Measurements from ENCODE around the gene PIK3C2B. TPM values are rescaled to one million over a fixed set of nuclear protein-coding genes. Genes with fewer than 3 reads are reported as not detected.

Gene PIK3C2B
- total RNA-seq, 4 donors from 2014 or later = 17.2 to 43.1 (median 25.9) TPM

DNA sequence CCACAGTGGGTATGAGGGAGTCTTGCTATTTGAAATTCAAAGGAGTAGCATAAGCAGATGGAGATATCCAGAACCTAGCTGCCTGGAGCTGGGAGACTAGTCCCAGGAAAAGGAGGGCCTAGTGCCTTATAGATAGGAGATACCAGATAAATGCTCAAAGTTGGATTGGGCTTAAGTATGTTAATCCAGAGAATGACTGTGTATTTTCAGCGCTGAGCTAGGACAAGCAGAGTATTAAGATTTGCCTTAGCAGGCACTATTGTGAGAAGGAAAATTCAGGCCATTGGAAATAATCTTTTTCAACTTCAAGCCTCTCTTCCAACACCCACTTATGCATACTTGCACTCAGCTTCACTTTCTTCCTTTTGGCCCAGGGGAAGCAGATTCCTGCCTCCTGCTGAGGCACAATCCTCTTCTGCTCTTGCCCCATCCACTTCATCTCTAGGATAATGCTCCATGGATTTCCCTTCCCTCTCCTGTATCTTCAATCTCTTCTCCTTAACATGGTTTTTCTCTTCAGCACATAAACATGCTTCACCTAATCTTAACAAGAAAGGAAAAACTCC, 21.1 kb downstream of the PIK3C2B start:
- TF ChIP-seq, protein P1, sequence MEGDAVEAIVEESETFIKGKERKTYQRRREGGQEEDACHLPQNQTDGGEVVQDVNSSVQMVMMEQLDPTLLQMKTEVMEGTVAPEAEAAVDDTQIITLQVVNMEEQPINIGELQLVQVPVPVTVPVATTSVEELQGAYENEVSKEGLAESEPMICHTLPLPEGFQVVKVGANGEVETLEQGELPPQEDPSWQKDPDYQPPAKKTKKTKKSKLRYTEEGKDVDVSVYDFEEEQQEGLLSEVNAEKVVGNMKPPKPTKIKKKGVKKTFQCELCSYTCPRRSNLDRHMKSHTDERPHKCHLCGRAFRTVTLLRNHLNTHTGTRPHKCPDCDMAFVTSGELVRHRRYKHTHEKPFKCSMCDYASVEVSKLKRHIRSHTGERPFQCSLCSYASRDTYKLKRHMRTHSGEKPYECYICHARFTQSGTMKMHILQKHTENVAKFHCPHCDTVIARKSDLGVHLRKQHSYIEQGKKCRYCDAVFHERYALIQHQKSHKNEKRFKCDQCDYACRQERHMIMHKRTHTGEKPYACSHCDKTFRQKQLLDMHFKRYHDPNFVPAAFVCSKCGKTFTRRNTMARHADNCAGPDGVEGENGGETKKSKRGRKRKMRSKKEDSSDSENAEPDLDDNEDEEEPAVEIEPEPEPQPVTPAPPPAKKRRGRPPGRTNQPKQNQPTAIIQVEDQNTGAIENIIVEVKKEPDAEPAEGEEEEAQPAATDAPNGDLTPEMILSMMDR (IDR thresholded peaks at IDR 0.05; ENCODE audit: low read depth) = no peak

- TF ChIP-seq, protein P1 (IDR thresholded peaks at IDR 0.05; ENCODE audit: low read depth) = no peak
Observed at GRCh38 chr1:204472660-204473059, 21.9 kb downstream of the PIK3C2B start.

DNA sequence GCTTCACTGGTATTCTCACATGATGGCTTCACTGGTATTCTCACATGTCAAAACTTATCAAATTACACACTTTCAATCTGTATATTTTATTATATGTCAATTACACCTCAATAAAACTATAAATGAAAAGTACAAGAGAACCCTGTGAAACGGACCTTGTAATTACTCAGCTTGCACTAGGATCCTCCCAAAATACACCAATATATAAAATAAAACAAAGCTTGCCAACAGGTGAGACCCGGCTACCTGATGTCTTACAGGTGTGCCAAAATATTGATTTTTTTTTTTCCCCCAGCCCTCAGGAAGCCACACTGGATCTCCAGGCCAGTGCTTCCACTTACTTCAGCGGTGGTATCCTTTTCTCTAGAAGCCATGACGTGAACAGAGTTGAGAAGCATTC, 22.9 kb downstream of the PIK3C2B start:
- TF ChIP-seq, protein P1 (IDR thresholded peaks at IDR 0.05; ENCODE audit: low read depth) = no peak

- TF ChIP-seq, protein P1 (IDR thresholded peaks at IDR 0.05; ENCODE audit: low read depth) = no peak
Observed at GRCh38 chr1:204469304-204469703, 25.3 kb downstream of the PIK3C2B start.

DNA sequence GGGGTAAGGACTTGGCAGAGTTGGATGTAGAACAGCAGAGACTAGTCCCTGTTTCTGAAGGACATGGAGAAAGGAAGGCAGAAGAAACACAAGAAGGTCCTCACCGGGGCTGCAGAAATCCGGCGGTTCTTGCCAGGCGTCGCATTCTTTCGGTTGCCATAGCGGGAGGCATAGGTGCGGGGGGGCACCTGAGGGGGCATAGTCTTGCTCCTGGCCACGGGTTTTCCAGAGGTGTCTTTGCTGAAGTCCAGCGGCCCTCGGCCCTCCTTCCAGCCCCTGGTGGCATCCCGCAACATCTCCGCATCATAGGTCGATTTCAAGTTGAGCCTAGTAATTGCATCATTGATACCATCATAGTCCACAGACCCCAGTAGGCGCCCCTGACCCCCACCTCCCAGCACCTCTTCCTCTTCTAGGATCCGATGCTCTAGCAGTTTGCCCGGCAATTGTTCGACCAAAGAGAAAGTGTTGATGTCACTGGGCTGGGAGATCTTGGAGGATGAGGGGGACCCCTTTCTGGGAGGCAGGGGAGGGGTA, 25.8 kb downstream of the PIK3C2B start:
- TF ChIP-seq, protein P1 (IDR thresholded peaks at IDR 0.05; ENCODE audit: low read depth) = no peak

DNA sequence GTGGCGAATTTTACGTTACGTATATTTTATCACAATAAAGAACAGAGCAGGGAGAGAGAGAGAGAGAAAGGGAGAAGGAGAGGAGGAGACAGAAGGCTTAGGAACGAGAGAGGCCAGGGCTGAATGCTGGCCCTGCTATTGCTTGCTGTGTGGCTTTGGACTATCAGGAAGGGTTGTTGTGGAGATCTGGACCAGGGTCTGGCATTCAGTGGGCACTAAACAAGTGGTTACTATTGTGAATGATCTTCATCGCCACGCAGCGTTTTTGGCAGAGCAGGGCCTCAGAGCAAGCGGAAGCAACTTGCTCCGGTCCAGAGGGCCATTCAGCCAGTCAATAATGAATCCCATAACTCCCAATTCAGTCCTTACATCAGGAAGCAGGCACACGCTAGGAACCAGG, 26.4 kb downstream of the PIK3C2B start:
- TF ChIP-seq, protein P1 (IDR thresholded peaks at IDR 0.05; ENCODE audit: low read depth) = no peak

DNA sequence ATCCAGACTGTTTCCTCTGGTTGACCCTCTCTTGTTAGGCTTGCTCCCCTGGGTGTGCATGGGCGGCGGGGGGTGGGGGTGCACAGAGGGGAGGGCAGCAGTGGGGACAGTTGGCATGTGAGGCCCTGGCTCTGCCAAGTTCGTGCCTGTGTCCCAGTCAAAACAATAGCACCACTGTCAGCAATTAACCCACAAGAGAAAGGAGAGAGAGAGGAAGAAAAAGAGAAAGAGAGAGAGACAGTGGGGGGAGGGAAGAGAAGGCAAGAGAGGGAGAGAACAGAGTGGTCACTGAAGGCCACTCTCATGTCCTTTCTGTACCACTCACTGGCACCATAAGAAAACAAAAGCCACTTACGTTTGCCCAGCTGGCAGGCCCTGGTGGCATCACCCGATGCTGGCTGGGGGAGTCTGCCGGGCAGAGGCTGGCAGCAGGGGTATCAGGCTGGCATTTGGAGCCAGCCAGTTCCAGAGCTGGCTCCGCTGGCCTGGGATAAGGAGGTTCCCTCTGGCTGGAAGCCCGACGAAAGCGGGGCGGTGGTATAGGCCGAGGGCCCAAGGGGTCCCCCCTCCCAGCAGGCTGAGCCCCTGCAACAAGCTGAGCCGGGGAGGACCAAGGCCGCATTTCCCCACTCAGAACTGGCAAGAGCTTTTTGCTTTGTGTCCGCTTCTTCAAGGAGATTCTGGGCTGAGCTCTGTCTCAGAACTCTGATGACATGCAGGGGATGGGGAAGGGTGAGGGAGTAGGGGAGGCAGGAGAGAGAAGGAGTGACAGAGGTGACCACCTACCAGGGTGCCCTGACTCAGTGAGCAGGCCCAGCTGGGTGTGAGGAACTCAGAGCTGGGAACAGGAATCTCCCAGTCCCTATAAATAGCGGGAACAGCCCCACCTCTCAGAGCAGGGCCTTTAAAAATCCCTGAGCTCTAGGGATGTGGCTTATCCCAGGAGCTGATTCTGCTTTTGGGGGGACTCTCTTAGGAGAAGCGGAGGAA, 27.9 kb downstream of the PIK3C2B start:
- TF ChIP-seq, protein P1 (IDR thresholded peaks at IDR 0.05; ENCODE audit: low read depth) = no peak
